ENCODE data around the gene MDP1. TPM values are rescaled to one million over a fixed set of nuclear protein-coding genes. Genes with fewer than 3 reads are reported as not detected.

MDP1 gene
- total and polyA plus RNA-seq, 2 of the 8 experiments (the other 6 are each of a cell fraction or from before 2014, with no cell fraction given) = 17.7 to 32.2 TPM

DNA sequence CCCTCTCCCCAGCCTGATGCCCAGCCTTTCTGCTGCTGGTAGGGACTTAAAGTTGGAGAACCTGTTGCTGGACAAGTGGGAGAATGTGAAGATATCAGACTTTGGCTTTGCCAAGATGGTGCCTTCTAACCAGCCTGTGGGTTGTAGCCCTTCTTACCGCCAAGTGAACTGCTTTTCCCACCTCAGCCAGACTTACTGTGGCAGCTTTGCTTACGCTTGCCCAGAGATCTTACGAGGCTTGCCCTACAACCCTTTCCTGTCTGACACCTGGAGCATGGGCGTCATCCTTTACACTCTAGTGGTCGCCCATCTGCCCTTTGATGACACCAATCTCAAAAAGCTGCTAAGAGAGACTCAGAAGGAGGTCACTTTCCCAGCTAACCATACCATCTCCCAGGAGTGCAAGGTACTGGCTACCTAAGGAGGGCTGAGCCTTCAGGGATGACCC is 8.7 kb downstream of the MDP1 start:
- Histone ChIP-seq H2BK15ac (ENCODE audit: low read length) (no peak overlapping the region), H3K14ac (ENCODE audit: insufficient read length) (no peak overlapping the region), H3K18ac (ENCODE audit: extremely low read depth, low read length) (no peak overlapping the region), H3K27me3 (replicated peaks in 1 of 4; ENCODE audit: control insufficient read depth in 3 of 4, extremely low read depth in 1 of 4, insufficient read depth in 3 of 4, low read length in 3 of 4) (no peaks in the 10 kb centered on the region), H3K79me1 (ENCODE audit: low read depth, low read length) (no peaks in the 10 kb centered on the region), H4K5ac (ENCODE audit: insufficient read length, low read depth, low read length) (no peak overlapping the region), H2BK12ac (ENCODE audit: low read depth, low read length) (no peak overlapping the region), H3K9ac (replicated peaks in 1 of 4; ENCODE audit: extremely low read depth in 1 of 4, low read depth in 3 of 4, low read length in 3 of 4) (no peak overlapping the region), H3K23me2 (ENCODE audit: low read depth, low read length) (no peaks in the 10 kb centered on the region), H3K9me3 (ENCODE audit: insufficient read depth in 2 of 2, low read depth in 1 of 2, low read length in 1 of 2) (no peaks in the 10 kb centered on the region), H4K91ac (replicated peaks; ENCODE audit: insufficient read length, low read length) (no peak overlapping the region), H3K79me2 (ENCODE audit: control insufficient read depth in 1 of 2, insufficient read depth in 2 of 2, low read length in 2 of 2) (no peaks in the 10 kb centered on the region; a peak in 1 of 4 replicates), H3K27ac (ENCODE audit: low read depth, low read length) (no peak overlapping the region), H4K20me1 (replicated peaks in 1 of 2; ENCODE audit: control insufficient read depth in 1 of 2, insufficient read depth in 2 of 2, low read length in 2 of 2) (peaks cover 0 to 2% of the 10 kb centered on the region in 2 experiments), H2AFZ (ENCODE audit: low read length) (no peak overlapping the region), H2BK5ac (ENCODE audit: low read depth, low read length) (no peak overlapping the region), H2BK20ac (ENCODE audit: low read length) (no peak overlapping the region), H3K56ac (replicated peaks; ENCODE audit: insufficient read length, low read depth, low read length) (no peak overlapping the region), H3K4ac (replicated peaks; ENCODE audit: insufficient read length, low read depth, low read length) (no peak overlapping the region), H3K4me2 (ENCODE audit: insufficient read depth in 1 of 2, low read depth in 2 of 2, low read length in 2 of 2) (no peak overlapping the region), H3K36me3 (ENCODE audit: control insufficient read depth in 2 of 4, insufficient read depth in 4 of 4, low read length in 3 of 4) (peaks cover 21 to 48% (median 38%) of the 10 kb centered on the region in 4 experiments), H4K8ac (ENCODE audit: extremely low read depth, insufficient read depth, low read length) (no peak overlapping the region), H3K4me1 (replicated peaks in 1 of 4; ENCODE audit: control insufficient read depth in 3 of 4, insufficient read depth in 4 of 4, low read length in 3 of 4) (peaks cover 0 to 7% (median 4%) of the 10 kb centered on the region in 4 experiments; a peak in 3 of 7 replicates), H3K23ac (ENCODE audit: insufficient read length) (no peak overlapping the region), H2BK120ac (replicated peaks; ENCODE audit: low read depth, low read length) (no peak overlapping the region), H2AK5ac (ENCODE audit: low read depth, low read length) (no peak overlapping the region), H3K4me3 (ENCODE audit: extremely low read depth in 1 of 4, insufficient read depth in 2 of 4, low read depth in 3 of 4, low read length in 4 of 4) (no peak overlapping the region)
- DNase-seq (ENCODE audit: low read depth in 1 of 2, low spot score in 2 of 2) = no peak
- FAIRE-seq = no peak
- CTCF ChIA-PET (ENCODE audit: partially characterized antibody) = interaction anchor here (1.1 to 2.1 kb wide), 3 partner anchors 9 to 90 kb away, joined by 3 to 4 read pairs (median 3); partner anchors contain the start of genes MDP1 and TINF2
- WGBS, 2 experiments (ENCODE audit: extremely low coverage in 1 of 2, insufficient coverage in 1 of 2, insufficient read length in 1 of 2, insufficient replicate concordance in 2 of 2, low coverage in 1 of 2, low lambda C conversion rate in 2 of 2, missing lambda C conversion rate in 1 of 2) = 100% methylated on average over 5 of the region's 5 CpGs; no CpG with 5 or more reads in 1 of the 2 experiments
- TF ChIP-seq, protein P1, sequence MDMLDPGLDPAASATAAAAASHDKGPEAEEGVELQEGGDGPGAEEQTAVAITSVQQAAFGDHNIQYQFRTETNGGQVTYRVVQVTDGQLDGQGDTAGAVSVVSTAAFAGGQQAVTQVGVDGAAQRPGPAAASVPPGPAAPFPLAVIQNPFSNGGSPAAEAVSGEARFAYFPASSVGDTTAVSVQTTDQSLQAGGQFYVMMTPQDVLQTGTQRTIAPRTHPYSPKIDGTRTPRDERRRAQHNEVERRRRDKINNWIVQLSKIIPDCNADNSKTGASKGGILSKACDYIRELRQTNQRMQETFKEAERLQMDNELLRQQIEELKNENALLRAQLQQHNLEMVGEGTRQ (IDR thresholded peaks at IDR 0.05; ENCODE audit: low read length) = no peak
- TF ChIP-seq BRCA1 (IDR thresholded peaks at IDR 0.05; ENCODE audit: low read depth, low read length) = no peak
- POLR2A ChIA-PET (ENCODE audit: partially characterized antibody) = interaction anchor here (1.0 to 11.1 kb wide), 5 partner anchors 12 to 132 kb away, joined by 3 to 119 read pairs (median 3); partner anchors contain the start of genes IRF9, RIPK3 and TM9SF1

Measured in H1 (cell line).